HepG2 (cell line): ENCODE data around the gene PATL2. TPM values are rescaled to one million over a fixed set of nuclear protein-coding genes. Genes with fewer than 3 reads are reported as not detected.
"Not testable (repeated sequence)": the region's sequence is repeated elsewhere in the genome, so short reads cannot be mapped to it uniquely, and the experiment has no call there.

Experiments used
- ATAC-seq: fragments of 200-7000 bp; cut with Tn5 transposase; 3 replicates; pipeline ENCODE4 v1.9.1; 2020; ENCODE audit warnings: mild to moderate bottlenecking, moderate library complexity
- BruUV-seq: library from RNA; stranded (reverse); fragments of 400-500 nt; replicated peaks from 2 replicates; lab custom pipeline; 2021; lab: Mats Ljungman, UMichigan
- CTCF ChIA-PET: fragments of 300-600 bp; formaldehyde crosslinking; extraction: SDS; loops from one replicate; lab custom pipeline; 2021; ENCODE audit warnings: low total read pairs, inconsistent platforms, low intra/inter-chr PET ratio; lab: Yijun Ruan, JAX
- POLR2A ChIA-PET: fragments of 350-600 bp; sonication (Branson Sonifier 250); formaldehyde crosslinking; loops from one replicate; lab custom pipeline; 2020; ENCODE audit warnings: antibody characterized with exemption, inconsistent platforms; lab: Yijun Ruan, JAX
- DNase-seq: peaks from one replicate; pipeline ENCODE4 v3.0.0-alpha.2; 2015; ENCODE audit warnings: low spot score
- FAIRE-seq: peaks from 3 replicates; lab custom pipeline; 2011; peaks lifted over from hg19 to GRCh38; lab: Jason Lieb, UNC
- H2AFZ ChIP-seq: one replicate; pipeline ENCODE4 v1.6.1; 2011; ENCODE audit warnings: low read length, inconsistent platforms
- H3K27ac ChIP-seq: fragments of 300-600 bp; 3 replicates; pipeline ENCODE4 v1.8.0; 2011; ENCODE audit warnings: mixed run types, mild to moderate bottlenecking, mixed read lengths, low read length, inconsistent platforms; ENCODE audit not compliant: insufficient read depth; ENCODE audit errors: extremely low read length
- H3K27me3 ChIP-seq, 2 experiments: fragments of 200-600 bp in 1 of 2; 2 replicates in 1 of 2; 3 replicates in 1 of 2; pipeline versions ENCODE4 v1.6.0 to v1.8.0; 2011; ENCODE audit warnings: low read length in 2 of 2, mild to moderate bottlenecking in 2 of 2, moderate library complexity in 2 of 2, inconsistent platforms in 1 of 2; ENCODE audit not compliant: insufficient read depth in 2 of 2, control insufficient read depth in 1 of 2
- H3K36me3 ChIP-seq, 2 experiments: fragments of 200-600 bp in 1 of 2; replicated peaks in 1 of 2; 2 replicates in 1 of 2; 3 replicates in 1 of 2; pipeline versions ENCODE4 v1.5.1 to v1.8.0; 2011; ENCODE audit warnings: low read length in 2 of 2, inconsistent platforms in 1 of 2; ENCODE audit not compliant: insufficient read depth in 2 of 2, control insufficient read depth in 1 of 2
- H3K4me1 ChIP-seq: 2 replicates; pipeline ENCODE4 v1.5.1; 2012; ENCODE audit warnings: low read length, inconsistent platforms; ENCODE audit not compliant: insufficient read depth
- H3K4me2 ChIP-seq: 2 replicates; pipeline ENCODE4 v1.6.0; 2011; ENCODE audit warnings: low read depth, low read length, inconsistent platforms
- H3K4me3 ChIP-seq, 3 experiments: fragments of 200-600 bp in 1 of 3; sonication (generic), shearing (Covaris generic) in 1 of 3; replicated peaks in 1 of 3; 2 replicates each; pipeline ENCODE4 v1.5.1; 2011 to 2016; ENCODE audit warnings: low read length in 3 of 3, inconsistent platforms in 2 of 3, low read depth in 2 of 3, mild to moderate bottlenecking in 2 of 3, control low read depth in 1 of 3, mixed read lengths in 1 of 3; ENCODE audit not compliant: insufficient read depth in 1 of 3
- H3K79me2 ChIP-seq: one replicate; pipeline ENCODE4 v1.6.1; 2011; ENCODE audit warnings: low read length, inconsistent platforms; ENCODE audit not compliant: insufficient read depth
- H3K9ac ChIP-seq: 2 replicates; pipeline ENCODE4 v1.6.0; 2011; ENCODE audit warnings: mild to moderate bottlenecking, low read depth, low read length, inconsistent platforms; ENCODE audit not compliant: insufficient read depth
- H3K9me3 ChIP-seq: 2 replicates; pipeline ENCODE4 v1.5.1; 2012; ENCODE audit warnings: mild to moderate bottlenecking, low read length
- H4K20me1 ChIP-seq: 2 replicates; pipeline ENCODE4 v1.6.0; 2011; ENCODE audit warnings: inconsistent platforms, mild to moderate bottlenecking, low read length, moderate library complexity; ENCODE audit not compliant: insufficient read depth
- FOXA1 ChIP-seq, 2 experiments: fragments of 450-650 bp in 1 of 2; sonication (generic) in 1 of 2; formaldehyde crosslinking in 1 of 2; IDR thresholded peaks; 2 replicates each; pipeline versions ENCODE4 v1.4.0 to v1.6.1; 2016 to 2020; ENCODE audit warnings: missing genetic modification reagents in 1 of 2
- FOXA3 ChIP-seq: IDR thresholded peaks from 2 replicates; pipeline ENCODE4 v1.6.1; 2016; ENCODE audit warnings: missing genetic modification reagents, missing compliant biosample characterization
- HDAC1 ChIP-seq: sonication (generic); formaldehyde crosslinking; IDR thresholded peaks from 2 replicates; pipeline ENCODE4 v1.5.1; 2020; ENCODE audit warnings: mild to moderate bottlenecking, missing genetic modification reagents
- PAX8 ChIP-seq: sonication (generic); formaldehyde crosslinking; IDR thresholded peaks from 2 replicates; pipeline ENCODE4 v1.8.0; 2022; ENCODE audit warnings: mild to moderate bottlenecking, missing genetic modification reagents, borderline replicate concordance
- RAD21 ChIP-seq: fragments of 450-650 bp; formaldehyde crosslinking; IDR thresholded peaks from 2 replicates; pipeline ENCODE4 v1.5.0; 2020; ENCODE audit warnings: mild to moderate bottlenecking
- SMC3 ChIP-seq: IDR thresholded peaks from 2 replicates; pipeline ENCODE4 v1.6.1; 2011; ENCODE audit warnings: low read length, improper control_type of control experiment
- SP5 ChIP-seq: IDR thresholded peaks from 2 replicates; pipeline ENCODE4 v1.6.1; 2016; ENCODE audit warnings: low read depth, borderline replicate concordance
- ZNF615 ChIP-seq: sonication (generic); formaldehyde crosslinking; IDR thresholded peaks from 2 replicates; pipeline ENCODE4 v1.5.0; 2020; ENCODE audit warnings: mild to moderate bottlenecking, missing genetic modification reagents, borderline replicate concordance
- WGBS: methylation state at CpG from one replicate; pipeline ENCODE4 v1.1.6; 2017; ENCODE audit warnings: low lambda C conversion rate; 5-methylcytosine and 5-hydroxymethylcytosine counted together
- in situ Hi-C: cut with HindIII; loops from 2 replicates; pipeline ENCODE4 v1.10.0; 2017; ENCODE audit warnings: low pct_unique_long_range_greater_than_20kb; ENCODE audit not compliant: extremely low pct_ligation_motif_present
- intact Hi-C: fragments of 100-400 bp; cut with micrococcal nuclease; formaldehyde crosslinking; loops from one replicate; pipeline ENCODE4 v1.10.0; 2022; ENCODE audit not compliant: unreplicated experiment
- polyA plus RNA-seq, 8 experiments: library from polyadenylated mRNA; depleted of rRNA in 3 of 8; stranded (reverse) in 7 of 8; unstranded in 1 of 8; fragments of >200 nt; fragmentation: Illumina TruSeq in 4 of 8; extraction: Trizol in 4 of 8; gene quantifications; 2 replicates each; pipeline versions ENCODE4 v1.2.1 to v1.2.3, GENCODE V29; 2011 to 2016; ENCODE audit warnings: low read depth in 4 of 8, missing spikeins in 1 of 8, mixed read lengths in 1 of 8; ENCODE audit not compliant: insufficient read depth in 1 of 8
- total RNA-seq, 5 experiments: library from RNA; depleted of rRNA; stranded (reverse); fragments of >200 nt; fragmentation: Illumina TruSeq; extraction: Trizol; gene quantifications; 2 replicates each; pipeline ENCODE4 v1.2.3, GENCODE V29; 2016; ENCODE audit warnings: low read depth in 1 of 5
- TF ChIP-seq, protein P1 (sequence below): IDR thresholded peaks from 2 replicates; pipeline ENCODE4 v1.6.1; 2012; ENCODE audit warnings: low read depth, low read length, improper control_type of control experiment
- TF ChIP-seq, protein P2 (sequence below): sonication (generic); formaldehyde crosslinking; IDR thresholded peaks from 2 replicates; pipeline ENCODE4; 2020; ENCODE audit warnings: missing genetic modification reagents, mild to moderate bottlenecking, borderline replicate concordance

PATL2 gene
- total and polyA plus RNA-seq, 2 of the 13 experiments (the other 11 are each of a cell fraction or from before 2014, with no cell fraction given), result 0.15 to 0.53 TPM

DNA sequence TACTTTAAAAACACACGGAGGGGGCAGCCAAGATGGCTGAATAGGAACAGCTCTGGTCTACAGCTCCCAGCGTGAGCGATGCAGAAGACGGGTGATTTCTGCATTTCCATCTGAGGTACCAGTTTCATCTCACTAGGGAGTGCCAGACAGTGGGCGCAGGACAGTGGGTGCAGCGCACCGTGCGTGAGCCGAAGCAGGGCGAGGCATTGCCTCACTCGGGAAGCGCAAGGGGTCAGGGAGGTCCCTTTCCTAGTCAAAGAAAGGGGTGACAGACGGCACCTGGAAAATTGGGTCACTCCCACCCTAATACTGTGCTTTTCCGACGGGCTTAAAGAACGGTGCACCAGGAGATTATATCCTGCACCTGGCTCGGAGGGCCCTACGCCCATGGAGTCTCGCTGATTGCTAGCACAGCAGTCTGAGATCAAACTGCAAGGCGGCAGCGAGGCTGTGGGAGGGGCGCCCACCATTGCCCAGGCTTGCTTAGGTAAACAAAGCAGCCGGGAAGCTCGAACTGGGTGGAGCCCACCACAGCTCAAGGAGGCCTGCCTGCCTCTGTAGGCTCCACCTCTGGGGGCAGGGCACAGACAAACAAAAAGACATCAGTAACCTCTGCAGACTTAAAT lies 28.2 kb upstream of the PATL2 start:
- H3K27me3 ChIP-seq; ATAC-seq; H3K9me3 ChIP-seq; H3K36me3 ChIP-seq; FAIRE-seq; H3K79me2 ChIP-seq; DNase-seq; TF ChIP-seq FOXA1 (IDR thresholded peaks at IDR 0.05): not testable (repeated sequence)
- peak; percentile 16; the same call in 1 of the 2 replicates for TF ChIP-seq SP5
- TF ChIP-seq FOXA3, result 0 out of 2 replicates have a peak, but pooled peaks have one; percentile 26
- TF ChIP-seq FOXA1 (CRISPR knock-in tag; IDR thresholded peaks at IDR 0.05), result peak; percentile 55
- TF ChIP-seq, all 625 proteins: peak for 3; not testable (repeated sequence) for 622
- in situ Hi-C loops (loop anchor here (5.0 to 10.0 kb wide), 2 partner anchors 77 to 155 kb away; partner anchors contain the start of gene SPG11), intact Hi-C loops (loop anchor here (5.0 kb wide), 1 partner anchor 157 kb away; no protein-coding TSS in a partner anchor)
- BruUV-seq, H3K27ac ChIP-seq, H4K20me1 ChIP-seq, H2AFZ ChIP-seq, H3K4me1 ChIP-seq, H3K9ac ChIP-seq, H3K4me3 ChIP-seq: not testable (repeated sequence)
- POLR2A ChIA-PET, result interaction anchor here (1.2 to 4.6 kb wide), 4 partner anchors 10 to 76 kb away, joined by 7 to 45 read pairs (median 24); partner anchors contain the start of genes B2M, PATL2 and SPG11
- CTCF ChIA-PET, result interaction anchor here (0.8 to 1.6 kb wide), 5 partner anchors 26 to 161 kb away, joined by 3 to 20 read pairs (median 4); partner anchors contain the start of gene SPG11
- 59% methylated on average over 15 of the region's 24 CpGs for WGBS
- H3K4me2 ChIP-seq, result 0 out of 2 replicates have a peak overlapping the region, but pooled peaks have one; percentile 18

DNA sequence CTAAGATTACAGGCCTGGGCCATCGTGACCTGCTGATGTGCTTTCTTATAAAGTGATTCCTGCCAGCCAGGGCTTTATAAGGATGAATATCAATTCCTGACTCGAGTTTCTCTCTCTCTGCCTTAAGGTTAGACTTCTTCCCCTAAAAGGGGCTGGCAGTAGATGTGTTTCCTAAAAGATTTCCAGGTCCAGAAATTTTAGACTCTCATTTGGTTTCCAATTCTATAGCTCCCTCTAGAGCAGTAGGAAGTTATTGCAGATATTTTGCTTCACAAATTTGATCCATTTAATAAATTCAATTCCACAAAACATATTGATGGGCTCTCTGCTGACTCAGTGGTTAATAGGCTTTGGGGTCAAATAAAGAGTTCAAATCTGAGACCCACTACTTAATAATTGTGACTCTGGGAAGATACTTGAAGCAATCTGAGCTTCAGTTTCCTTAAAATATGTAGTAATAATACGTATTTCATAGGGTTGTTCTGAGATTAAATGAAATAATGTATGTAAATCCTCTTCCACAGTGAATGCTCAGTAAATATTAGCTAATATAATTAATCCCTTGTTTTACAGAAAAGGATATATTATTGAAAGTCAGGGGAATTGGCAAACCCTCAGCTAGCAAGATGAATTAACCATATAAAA lies 27.3 kb upstream of the PATL2 start:
- WGBS, result 63% methylated on average over 3 of the region's 3 CpGs
- H4K20me1 ChIP-seq, result no peaks in the 10 kb centered on the region
- CTCF ChIA-PET, result interaction anchor here (0.8 to 1.6 kb wide), 5 partner anchors 25 to 160 kb away, joined by 3 to 20 read pairs (median 4); partner anchors contain the start of gene SPG11
- DNase-seq (peak; percentile 47), ATAC-seq (no peak), FAIRE-seq (no peak)
- no peaks in the 10 kb centered on the region for H3K36me3 ChIP-seq
- intact Hi-C loops, result loop anchor here (1.0 to 5.0 kb wide), 3 partner anchors 27 to 156 kb away; partner anchors contain the start of genes B2M, PATL2 and SPG11
- no peaks in the 10 kb centered on the region for H3K27me3 ChIP-seq
- no peak overlapping the region for H3K4me3 ChIP-seq
- no peaks in the 10 kb centered on the region for H3K9me3 ChIP-seq
- H3K4me2 ChIP-seq, result no peak overlapping the region
- in situ Hi-C loops, result loop anchor here (5.0 to 10.0 kb wide), 2 partner anchors 76 to 154 kb away; partner anchors contain the start of gene SPG11
- no peak overlapping the region for H3K9ac ChIP-seq
- H3K4me1 ChIP-seq, result no peaks in the 10 kb centered on the region
- POLR2A ChIA-PET, result interaction anchor here (1.0 to 4.6 kb wide), 6 partner anchors 9 to 202 kb away, joined by 3 to 45 read pairs (median 12); partner anchors contain the start of genes B2M, EIF3J, PATL2 and SPG11
- no peaks in the 10 kb centered on the region for H3K79me2 ChIP-seq
- no TSS peak for BruUV-seq
- no peak overlapping the region for H3K27ac ChIP-seq
- no peak overlapping the region for H2AFZ ChIP-seq
- no peak for TF ChIP-seq HDAC1 (CRISPR knock-in tag)
- TF ChIP-seq, protein P1, sequence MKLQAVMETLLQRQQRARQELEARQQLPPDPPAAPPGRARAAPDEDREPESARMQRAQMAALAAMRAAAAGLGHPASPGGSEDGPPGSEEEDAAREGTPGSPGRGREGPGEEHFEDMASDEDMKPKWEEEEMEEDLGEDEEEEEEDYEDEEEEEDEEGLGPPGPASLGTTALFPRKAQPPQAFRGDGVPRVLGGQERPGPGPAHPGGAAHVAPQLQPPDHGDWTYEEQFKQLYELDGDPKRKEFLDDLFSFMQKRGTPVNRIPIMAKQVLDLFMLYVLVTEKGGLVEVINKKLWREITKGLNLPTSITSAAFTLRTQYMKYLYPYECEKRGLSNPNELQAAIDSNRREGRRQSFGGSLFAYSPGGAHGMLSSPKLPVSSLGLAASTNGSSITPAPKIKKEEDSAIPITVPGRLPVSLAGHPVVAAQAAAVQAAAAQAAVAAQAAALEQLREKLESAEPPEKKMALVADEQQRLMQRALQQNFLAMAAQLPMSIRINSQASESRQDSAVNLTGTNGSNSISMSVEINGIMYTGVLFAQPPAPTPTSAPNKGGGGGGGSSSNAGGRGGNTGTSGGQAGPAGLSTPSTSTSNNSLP, result peak; percentile 83
- peak; percentile 52; the same call in 1 of the 2 replicates for TF ChIP-seq RAD21
- peak; percentile 75 for TF ChIP-seq SMC3
- TF ChIP-seq ZNF615 (CRISPR knock-in tag), result no peak
- TF ChIP-seq PAX8, result no peak
- TF ChIP-seq, protein P2, sequence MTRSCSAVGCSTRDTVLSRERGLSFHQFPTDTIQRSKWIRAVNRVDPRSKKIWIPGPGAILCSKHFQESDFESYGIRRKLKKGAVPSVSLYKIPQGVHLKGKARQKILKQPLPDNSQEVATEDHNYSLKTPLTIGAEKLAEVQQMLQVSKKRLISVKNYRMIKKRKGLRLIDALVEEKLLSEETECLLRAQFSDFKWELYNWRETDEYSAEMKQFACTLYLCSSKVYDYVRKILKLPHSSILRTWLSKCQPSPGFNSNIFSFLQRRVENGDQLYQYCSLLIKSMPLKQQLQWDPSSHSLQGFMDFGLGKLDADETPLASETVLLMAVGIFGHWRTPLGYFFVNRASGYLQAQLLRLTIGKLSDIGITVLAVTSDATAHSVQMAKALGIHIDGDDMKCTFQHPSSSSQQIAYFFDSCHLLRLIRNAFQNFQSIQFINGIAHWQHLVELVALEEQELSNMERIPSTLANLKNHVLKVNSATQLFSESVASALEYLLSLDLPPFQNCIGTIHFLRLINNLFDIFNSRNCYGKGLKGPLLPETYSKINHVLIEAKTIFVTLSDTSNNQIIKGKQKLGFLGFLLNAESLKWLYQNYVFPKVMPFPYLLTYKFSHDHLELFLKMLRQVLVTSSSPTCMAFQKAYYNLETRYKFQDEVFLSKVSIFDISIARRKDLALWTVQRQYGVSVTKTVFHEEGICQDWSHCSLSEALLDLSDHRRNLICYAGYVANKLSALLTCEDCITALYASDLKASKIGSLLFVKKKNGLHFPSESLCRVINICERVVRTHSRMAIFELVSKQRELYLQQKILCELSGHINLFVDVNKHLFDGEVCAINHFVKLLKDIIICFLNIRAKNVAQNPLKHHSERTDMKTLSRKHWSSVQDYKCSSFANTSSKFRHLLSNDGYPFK (CRISPR knock-in tag), result no peak
